MG63 (cell line): ENCODE data around the gene PLPPR1. TPM values are rescaled to one million over a fixed set of nuclear protein-coding genes. Genes with fewer than 3 reads are reported as not detected.

Experiments used
- DNase-seq: peaks from one replicate; pipeline ENCODE4 v3.0.0-alpha.2; 2020
- H3K27me3 ChIP-seq: fragments of 250-450 bp; sonication (Bioruptor Pico); 2 replicates; pipeline ENCODE4 v1.5.1; 2020; ENCODE audit warnings: mild to moderate bottlenecking, moderate library complexity
- H3K36me3 ChIP-seq: fragments of 250-450 bp; sonication (Bioruptor Pico); 2 replicates; pipeline ENCODE4 v1.5.1; 2020; ENCODE audit warnings: mild to moderate bottlenecking, moderate library complexity
- H3K4me3 ChIP-seq: fragments of 250-450 bp; sonication (Bioruptor Pico); 2 replicates; pipeline ENCODE4 v1.5.1; 2020; ENCODE audit warnings: mild to moderate bottlenecking, moderate library complexity
- H3K9me3 ChIP-seq: fragments of 250-450 bp; sonication (Bioruptor Pico); 2 replicates; pipeline ENCODE4 v1.5.1; 2020; ENCODE audit warnings: mild to moderate bottlenecking, moderate library complexity
- total RNA-seq: library from RNA; depleted of rRNA; stranded (reverse); fragments of >200 nt; shearing (Covaris generic); gene quantifications from 2 replicates; pipeline ENCODE4 v1.2.3, GENCODE V29; 2014; ENCODE audit warnings: low replicate concordance

The PLPPR1 gene
- total RNA-seq, 1 experiment from 2014 or later: not detected

DNA sequence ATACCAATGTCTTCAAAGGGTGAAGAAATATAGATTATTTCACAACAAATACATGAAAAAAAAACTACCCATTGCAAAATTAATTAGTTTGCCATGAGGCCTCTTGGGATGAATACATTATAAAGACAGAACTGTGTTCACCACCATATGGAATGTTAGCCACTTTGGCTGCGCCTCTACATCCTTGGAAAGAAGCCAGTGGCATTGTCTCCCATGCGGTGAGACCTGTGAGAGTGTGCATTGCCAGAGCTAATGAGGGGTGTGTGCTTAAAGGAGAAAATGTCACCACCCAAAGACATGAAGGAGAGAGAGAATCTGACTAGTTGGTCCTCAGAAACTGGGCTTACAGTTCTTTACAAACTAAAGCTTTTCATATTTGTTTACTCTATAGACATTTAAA is 110.6 kb downstream of the PLPPR1 start:
- no peaks in the 10 kb centered on the region for H3K27me3 ChIP-seq
- H3K4me3 ChIP-seq: no peak overlapping the region
- no peaks in the 10 kb centered on the region for H3K9me3 ChIP-seq
- H3K36me3 ChIP-seq: no peaks in the 10 kb centered on the region
- DNase-seq: no peak

DNA sequence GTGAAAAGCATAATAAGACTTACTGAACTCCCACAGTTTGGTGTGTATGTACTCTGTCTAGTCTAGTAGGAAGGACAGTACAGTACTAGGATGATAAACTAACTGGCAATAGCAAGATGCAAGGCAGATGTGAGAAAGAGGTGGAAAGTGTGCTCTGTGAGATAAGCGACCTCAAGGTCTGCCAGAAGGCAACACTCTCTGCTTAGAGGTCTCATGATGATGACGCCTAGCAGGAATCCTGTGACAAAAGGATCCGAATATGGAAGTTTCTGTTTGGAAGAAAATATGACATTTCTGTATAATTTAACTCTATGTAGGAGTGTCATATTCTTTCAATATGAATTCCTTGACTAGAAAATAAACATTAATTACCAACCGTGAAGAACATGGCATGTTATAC is 112.2 kb downstream of the PLPPR1 start:
- Histone ChIP-seq H3K27me3 (no peaks in the 10 kb centered on the region), H3K36me3 (no peaks in the 10 kb centered on the region), H3K9me3 (no peaks in the 10 kb centered on the region), H3K4me3 (no peak overlapping the region)
- DNase-seq: no peak

DNA sequence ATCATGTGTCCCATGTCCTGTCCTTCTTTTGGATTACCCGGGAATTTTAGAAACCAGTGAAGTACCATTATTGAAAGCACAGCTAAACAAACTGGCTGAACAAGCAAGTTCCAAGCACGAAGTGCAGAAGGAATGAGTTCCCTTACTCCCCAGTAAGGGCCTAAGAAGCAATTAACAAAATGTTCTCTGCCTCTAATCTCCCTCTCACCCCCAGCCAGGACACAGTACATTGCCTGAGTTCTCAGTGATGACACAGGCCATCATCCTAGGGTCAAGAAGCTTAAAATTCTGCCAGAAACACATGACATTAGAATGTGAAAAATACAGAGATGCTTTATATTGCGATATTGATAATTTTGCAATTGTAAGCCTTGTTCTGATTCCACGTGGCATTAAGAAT is 118.0 kb downstream of the PLPPR1 start:
- Histone ChIP-seq H3K36me3 (no peaks in the 10 kb centered on the region), H3K4me3 (no peak overlapping the region), H3K27me3 (no peaks in the 10 kb centered on the region), H3K9me3 (no peaks in the 10 kb centered on the region)
- DNase-seq: no peak

DNA sequence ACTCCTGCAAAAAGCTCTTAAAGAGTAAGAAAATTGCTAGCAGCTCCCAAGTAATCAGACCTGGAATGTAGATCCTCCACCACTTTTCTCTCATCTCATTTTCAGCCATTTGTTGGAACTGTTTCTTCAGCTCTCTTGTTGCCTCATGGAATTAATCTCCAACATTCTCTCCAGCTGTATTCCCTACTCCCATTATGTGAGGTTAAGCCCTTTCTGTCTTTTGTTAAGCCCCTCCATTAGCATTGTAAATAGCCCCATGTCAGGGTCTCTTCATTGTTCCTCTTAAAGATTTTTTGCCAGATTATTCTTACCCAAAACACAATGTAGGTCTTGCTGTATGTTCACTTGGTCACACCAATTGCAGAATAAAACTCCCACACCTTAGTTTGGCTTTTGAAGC is 119.8 kb downstream of the PLPPR1 start:
- Histone ChIP-seq H3K27me3 (no peaks in the 10 kb centered on the region), H3K36me3 (no peaks in the 10 kb centered on the region)
- DNase-seq: no peak

DNA sequence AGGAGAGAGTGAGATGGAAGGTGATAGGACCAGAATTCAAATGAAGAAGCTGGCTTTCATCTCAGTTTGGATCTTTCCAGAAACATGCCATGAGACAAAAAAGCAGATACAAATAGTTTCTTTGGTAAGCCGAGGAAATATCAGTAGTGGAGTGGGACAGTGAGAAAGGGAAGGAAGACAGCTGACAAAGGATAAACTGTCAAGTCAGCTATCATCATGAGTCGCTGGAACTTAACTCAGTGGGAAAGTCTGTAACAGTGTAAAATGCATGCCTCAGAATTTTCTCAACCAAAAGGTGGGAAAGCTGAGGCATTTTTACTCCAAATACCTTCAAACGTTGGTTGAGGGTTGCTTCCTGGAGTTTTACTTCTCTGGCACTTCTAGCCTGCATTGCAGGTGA is 129.8 kb downstream of the PLPPR1 start:
- H3K4me3 ChIP-seq: no peak overlapping the region
- no peaks in the 10 kb centered on the region; the same call in 1 of the 2 replicates for H3K27me3 ChIP-seq
- no peaks in the 10 kb centered on the region for H3K36me3 ChIP-seq
- H3K9me3 ChIP-seq: no peaks in the 10 kb centered on the region
- no peak for DNase-seq

More for the DNA sequence above, 119.8 kb downstream of the PLPPR1 start:
- H3K4me3 ChIP-seq: no peak overlapping the region
- H3K9me3 ChIP-seq: no peaks in the 10 kb centered on the region

DNA sequence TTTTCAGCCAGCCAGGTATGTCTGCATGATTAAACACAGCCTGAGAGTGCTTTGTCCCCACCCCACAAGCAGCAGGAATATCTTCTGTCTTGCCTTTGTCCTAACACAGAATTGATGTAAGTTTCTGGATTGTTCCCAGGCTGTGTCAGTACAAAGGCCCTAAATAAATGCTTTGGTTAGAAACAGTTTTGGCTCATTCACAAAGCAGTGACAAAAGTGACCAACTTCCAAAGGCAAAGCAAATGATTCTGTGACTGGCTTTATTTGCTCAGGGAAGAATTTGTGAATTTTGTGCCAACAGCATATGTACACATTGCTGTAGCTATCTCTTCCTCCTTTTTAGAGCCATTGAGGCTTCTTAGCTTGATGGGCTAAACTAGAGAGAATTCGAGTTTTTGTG is 133.7 kb downstream of the PLPPR1 start:
- DNase-seq: no peak
- H3K4me3 ChIP-seq: no peak overlapping the region
- H3K36me3 ChIP-seq: no peaks in the 10 kb centered on the region
- H3K27me3 ChIP-seq: no peaks in the 10 kb centered on the region; the same call in 1 of the 2 replicates
- H3K9me3 ChIP-seq: no peaks in the 10 kb centered on the region

DNA sequence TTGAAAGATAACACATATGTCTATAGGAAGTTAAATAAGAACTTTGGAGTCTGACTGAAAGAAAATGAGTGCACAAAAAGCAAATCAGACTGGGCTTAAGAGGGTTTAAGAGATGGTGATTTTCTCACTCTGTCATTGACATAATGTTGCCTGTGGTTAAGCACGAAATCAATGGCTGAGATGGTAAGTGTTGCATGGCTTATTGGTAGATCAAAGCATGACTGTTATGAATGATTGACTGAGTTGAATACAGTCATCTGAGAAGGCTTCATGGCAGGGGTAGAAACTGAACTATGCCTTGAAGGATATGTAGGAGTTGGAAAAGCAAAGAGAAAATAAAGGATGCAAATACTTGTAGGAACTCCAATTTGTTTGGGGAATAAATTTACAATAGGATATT is 136.6 kb downstream of the PLPPR1 start:
- Histone ChIP-seq H3K27me3 (no peaks in the 10 kb centered on the region), H3K4me3 (no peak overlapping the region), H3K36me3 (no peaks in the 10 kb centered on the region), H3K9me3 (no peaks in the 10 kb centered on the region)
- DNase-seq: no peak

DNA sequence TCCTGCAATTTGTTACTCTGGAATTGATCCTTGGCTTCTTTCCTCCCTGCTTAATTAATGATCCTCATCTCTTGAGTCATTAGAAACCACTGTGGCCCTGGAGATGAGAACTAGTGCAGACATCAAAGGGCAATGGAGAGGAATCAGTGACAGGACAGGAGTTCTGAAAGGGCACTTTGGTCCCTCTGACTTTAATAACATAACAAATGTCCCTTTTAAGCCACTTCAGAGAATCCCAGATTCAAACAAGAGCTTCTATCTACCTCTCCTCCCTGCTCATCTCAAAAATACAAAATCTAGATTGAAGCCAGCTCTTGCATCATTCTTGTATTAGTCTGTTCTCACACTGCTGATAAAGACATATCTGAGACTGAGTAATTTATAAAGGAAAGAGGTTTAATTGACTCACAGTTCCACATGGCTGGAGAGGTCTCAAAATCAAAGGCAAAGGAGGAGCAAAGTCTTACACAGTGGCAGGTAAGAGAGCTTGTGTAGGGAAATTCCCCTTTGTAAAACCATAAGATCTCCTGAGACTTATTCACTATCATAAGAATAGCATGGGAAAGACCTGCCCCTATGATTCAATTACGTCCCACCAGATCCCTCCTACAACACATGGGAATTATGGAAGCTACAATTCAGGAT is 139.1 kb downstream of the PLPPR1 start:
- no peaks in the 10 kb centered on the region for H3K27me3 ChIP-seq
- no peak for DNase-seq
- H3K36me3 ChIP-seq: no peaks in the 10 kb centered on the region
- no peaks in the 10 kb centered on the region for H3K9me3 ChIP-seq
- no peak overlapping the region for H3K4me3 ChIP-seq

DNA sequence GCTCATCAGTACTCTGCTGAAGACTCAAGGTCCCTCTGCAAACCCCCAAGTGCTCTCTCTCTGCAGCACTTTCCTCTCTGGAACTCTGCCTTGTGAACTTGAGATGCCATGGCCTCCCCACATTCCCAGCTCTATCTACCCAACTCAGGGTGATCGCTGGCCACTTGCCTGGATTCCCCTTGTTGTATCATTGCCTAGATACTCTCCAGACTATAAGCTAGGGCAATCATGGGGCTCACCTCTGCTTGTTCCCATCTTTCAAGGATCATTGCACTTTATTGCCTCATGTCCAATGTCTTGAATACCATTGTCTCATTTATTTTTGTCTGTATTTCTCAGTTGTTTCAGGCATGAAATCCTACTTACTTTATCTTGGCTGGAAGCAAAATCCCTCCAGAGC is 144.1 kb downstream of the PLPPR1 start:
- Histone ChIP-seq H3K36me3 (no peaks in the 10 kb centered on the region), H3K4me3 (no peak overlapping the region), H3K9me3 (no peaks in the 10 kb centered on the region), H3K27me3 (no peaks in the 10 kb centered on the region)
- no peak for DNase-seq

DNA sequence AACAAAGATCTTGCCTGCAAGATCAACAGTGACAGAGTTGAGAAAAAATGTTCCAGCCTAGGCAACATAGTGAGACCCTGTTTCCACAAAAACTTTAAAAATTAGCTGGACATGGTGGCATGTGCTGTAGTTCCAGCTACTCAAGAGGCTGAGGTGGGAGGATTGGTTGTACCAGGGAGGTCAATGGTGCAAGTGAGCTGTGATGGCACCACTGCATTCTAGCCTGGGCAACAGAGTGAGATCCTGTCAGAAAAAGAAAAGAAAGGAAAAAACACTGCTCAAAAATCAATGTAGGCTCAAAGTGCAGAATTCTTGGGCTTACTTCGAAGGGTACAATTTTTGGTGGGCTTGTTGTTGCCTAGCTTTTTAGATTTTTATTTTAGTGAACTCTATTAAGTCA is 145.4 kb downstream of the PLPPR1 start:
- Histone ChIP-seq H3K27me3 (no peaks in the 10 kb centered on the region), H3K9me3 (no peaks in the 10 kb centered on the region), H3K4me3 (no peak overlapping the region), H3K36me3 (no peaks in the 10 kb centered on the region)
- DNase-seq: no peak

DNA sequence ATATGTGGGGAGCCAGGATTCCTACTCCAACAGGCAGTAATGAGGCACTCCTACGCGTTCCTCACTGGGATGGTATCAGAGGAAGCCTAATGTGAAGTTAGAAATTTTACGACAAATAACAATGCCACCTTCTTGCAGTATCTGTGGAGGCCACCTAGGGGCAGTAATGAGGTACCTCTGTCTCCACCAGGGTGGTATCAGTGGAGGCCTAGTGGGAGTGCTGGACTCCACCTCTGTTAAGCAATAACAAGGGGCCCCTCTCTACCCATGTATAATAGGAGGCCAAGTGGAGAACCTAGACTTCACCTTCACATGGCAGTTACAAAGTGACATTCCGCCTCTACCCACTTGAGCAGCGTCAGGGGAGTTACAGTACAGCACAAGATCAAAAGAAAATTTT is 147.9 kb downstream of the PLPPR1 start:
- Histone ChIP-seq H3K9me3 (no peaks in the 10 kb centered on the region), H3K36me3 (no peaks in the 10 kb centered on the region), H3K4me3 (no peak overlapping the region), H3K27me3 (no peaks in the 10 kb centered on the region)
- DNase-seq: no peak

DNA sequence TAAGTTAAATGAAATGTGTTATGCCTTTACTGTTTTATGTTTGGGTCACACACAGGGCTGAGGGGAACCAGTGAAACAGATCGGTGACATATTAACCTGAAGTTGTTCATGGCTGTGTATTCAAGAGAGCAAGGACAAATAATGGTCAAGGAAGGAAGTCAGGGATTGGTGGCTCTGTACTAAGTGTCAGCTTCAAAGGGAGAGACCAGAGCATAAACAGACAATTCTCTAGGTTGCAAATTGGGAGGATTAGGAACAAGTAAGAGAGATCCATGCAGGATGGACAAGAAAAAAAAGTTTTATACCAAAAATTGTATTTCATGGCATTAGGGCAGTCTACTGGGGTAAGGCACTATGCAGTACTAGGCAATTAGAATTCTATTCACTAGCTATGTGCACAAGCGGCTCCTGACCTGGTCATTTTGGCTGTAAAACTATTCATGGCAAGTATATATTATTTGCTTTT is 156.3 kb downstream of the PLPPR1 start:
- Histone ChIP-seq H3K36me3 (no peaks in the 10 kb centered on the region), H3K27me3 (peaks cover 15% of the 10 kb centered on the region), H3K4me3 (no peak overlapping the region), H3K9me3 (no peaks in the 10 kb centered on the region)
- DNase-seq: no peak

DNA sequence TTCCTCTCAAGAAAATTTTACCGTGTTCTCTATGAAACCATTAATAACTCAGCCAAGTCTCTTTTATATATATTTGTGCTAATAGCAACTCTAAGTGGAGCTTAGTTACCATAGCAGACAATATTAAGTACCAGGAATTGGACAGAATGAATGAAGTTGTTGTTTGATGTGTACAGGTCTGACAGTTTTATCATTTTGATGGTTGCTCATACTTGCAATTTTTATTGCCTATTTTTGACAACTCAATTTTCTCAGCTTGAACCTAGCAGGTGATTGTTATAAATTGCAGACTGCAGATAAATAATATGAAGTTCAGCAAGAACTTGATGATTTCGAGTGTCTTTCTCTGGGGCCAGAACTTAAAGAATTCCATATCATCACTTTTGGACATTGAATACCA is 163.2 kb downstream of the PLPPR1 start:
- DNase-seq: no peak
- Histone ChIP-seq H3K36me3 (no peaks in the 10 kb centered on the region), H3K4me3 (no peak overlapping the region), H3K27me3 (peaks cover 18% of the 10 kb centered on the region; the same call in 1 of the 2 replicates), H3K9me3 (no peaks in the 10 kb centered on the region)

DNA sequence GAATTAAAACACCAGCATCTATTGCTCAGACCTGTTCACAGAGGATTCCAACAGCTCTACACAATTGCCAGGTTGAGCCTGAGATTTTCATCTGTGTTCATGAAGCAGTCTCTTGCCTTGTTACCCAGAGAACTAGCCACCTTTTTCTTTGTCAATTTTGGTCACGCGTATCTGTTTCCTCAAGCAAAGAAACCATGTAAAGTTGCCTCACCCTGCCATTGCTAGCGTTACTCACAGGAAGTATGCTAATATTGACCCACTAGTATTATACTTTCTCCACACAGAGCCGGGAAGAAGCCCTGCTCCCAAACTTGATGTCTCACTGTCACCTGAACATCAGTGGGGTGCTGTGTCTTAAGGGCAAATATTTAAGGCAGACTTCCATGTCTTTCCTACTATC is 168.5 kb downstream of the PLPPR1 start:
- H3K4me3 ChIP-seq: no peak overlapping the region

DNA sequence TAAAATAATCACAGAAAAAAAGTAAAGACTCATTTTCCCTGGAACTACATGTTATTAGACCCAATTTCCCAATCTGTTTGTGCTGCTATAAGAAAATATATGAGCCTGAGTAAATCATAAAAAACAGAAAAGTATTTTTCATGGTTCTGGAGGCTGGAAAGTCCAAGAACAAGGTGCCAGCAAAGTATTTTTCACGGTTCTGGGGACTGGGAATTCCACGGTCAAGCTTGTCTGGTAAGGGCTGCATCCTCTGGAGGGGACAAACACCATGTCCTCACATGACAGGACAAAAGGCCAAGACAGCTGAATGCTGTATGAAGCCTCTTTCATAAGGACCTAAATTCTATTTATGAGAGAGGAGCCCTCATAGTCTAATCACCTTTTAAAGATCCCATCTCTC is 172.3 kb downstream of the PLPPR1 start:
- no peaks in the 10 kb centered on the region for H3K36me3 ChIP-seq
- no peak for DNase-seq
- H3K4me3 ChIP-seq: no peak overlapping the region
- no peaks in the 10 kb centered on the region for H3K27me3 ChIP-seq
- no peaks in the 10 kb centered on the region for H3K9me3 ChIP-seq

More for the DNA sequence above, 168.5 kb downstream of the PLPPR1 start:
- no peak for DNase-seq
- Histone ChIP-seq H3K27me3 (no peaks in the 10 kb centered on the region), H3K9me3 (no peaks in the 10 kb centered on the region), H3K36me3 (no peaks in the 10 kb centered on the region)

DNA sequence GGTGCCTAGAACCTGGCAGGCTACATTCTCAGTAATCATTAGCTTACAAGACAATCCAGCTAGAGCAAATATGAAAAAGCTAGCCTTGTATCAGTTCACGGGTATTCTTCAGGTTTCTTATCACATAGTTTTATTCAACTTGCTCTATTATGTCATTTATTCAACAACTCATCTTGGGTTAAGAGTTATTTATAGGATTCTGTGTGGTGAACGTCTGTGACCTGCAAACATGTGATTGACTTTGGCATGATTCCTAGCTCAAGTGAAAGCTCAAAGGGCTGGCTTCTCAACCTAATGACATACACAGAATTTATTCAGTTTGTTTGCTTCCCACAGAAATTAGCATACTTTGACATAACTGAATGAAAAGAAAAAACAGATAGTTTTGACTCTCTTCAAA is 173.1 kb downstream of the PLPPR1 start:
- no peaks in the 10 kb centered on the region for H3K9me3 ChIP-seq
- no peak overlapping the region for H3K4me3 ChIP-seq
- DNase-seq: no peak
- H3K27me3 ChIP-seq: no peaks in the 10 kb centered on the region
- no peaks in the 10 kb centered on the region for H3K36me3 ChIP-seq

DNA sequence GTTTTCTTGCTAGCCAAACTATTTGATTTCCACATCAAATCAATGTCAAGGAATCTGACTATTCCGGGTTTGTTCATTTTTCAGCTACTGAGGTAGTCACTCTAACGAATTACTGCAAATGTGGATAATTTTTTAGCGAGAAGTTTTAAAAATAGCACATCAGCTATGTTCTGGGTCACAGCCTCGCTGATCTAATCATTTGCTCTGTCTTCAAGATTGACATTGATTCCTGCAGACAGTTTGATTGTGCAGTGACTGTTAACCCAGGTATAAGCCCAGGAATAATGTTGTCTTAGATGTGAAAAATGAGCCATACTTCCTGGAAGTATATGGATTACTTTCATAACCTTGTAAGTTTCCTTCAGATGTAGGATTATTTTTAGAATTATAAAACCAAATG is 181.1 kb downstream of the PLPPR1 start:
- DNase-seq: no peak
- H3K9me3 ChIP-seq: no peaks in the 10 kb centered on the region
- no peaks in the 10 kb centered on the region for H3K27me3 ChIP-seq
- no peaks in the 10 kb centered on the region for H3K36me3 ChIP-seq
- no peak overlapping the region for H3K4me3 ChIP-seq

DNA sequence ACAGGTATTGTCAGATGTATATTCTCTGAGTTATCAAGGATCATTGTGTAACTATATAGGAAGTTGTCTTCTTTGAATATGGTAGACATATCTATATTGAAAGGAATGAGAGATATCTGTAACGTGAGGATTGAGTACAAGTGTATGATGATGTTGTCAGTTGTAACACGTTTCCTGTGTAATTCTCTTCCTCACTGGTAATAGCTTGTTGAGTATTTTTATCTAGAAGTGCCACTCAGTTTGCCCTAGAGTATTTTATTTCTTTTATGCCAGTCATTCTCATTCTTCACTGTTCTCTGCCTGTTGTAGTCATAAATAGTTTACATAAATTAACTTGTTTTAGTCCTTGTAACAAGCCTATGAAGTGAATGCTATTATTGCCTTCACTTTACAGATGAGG is 184.1 kb downstream of the PLPPR1 start:
- Histone ChIP-seq H3K36me3 (no peaks in the 10 kb centered on the region), H3K27me3 (no peaks in the 10 kb centered on the region), H3K9me3 (no peaks in the 10 kb centered on the region), H3K4me3 (no peak overlapping the region)
- DNase-seq: no peak

DNA sequence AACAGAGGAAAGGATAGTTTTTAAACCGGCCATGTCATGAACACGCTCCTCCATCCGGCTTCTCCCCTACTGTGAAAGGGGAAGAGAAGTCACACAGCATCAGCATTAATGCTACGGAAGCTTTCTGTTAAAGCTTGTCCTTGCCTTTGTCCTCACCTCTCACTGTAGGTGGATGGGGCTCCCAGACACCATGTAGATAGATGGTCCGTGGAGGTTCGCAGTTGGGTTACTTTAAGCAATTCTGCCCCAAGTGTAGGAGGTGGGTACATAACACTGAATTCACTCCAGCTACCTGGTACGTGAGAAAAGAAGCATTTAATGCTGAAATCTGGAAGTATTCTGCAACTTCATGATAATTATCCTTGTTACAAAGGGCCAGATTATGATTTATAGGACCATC is 190.5 kb downstream of the PLPPR1 start:
- Histone ChIP-seq H3K27me3 (no peaks in the 10 kb centered on the region), H3K36me3 (no peaks in the 10 kb centered on the region), H3K9me3 (no peaks in the 10 kb centered on the region), H3K4me3 (no peak overlapping the region)
- DNase-seq: no peak
